Gastrocnemius medialis (tissue), 4 donors: ENCODE data around the gene CACNG1.

ENCODE experiments used
- CTCF ChIP-seq, 5 experiments: fragments of 450-650 bp in 3 of 5; fragments of 200-600 bp in 2 of 5; sonication (generic) in 2 of 5; IDR thresholded peaks in 4 of 5; conservative IDR thresholded peaks in 1 of 5; 1 replicate in 4 of 5; 2 replicates in 1 of 5; pipeline ENCODE4 v1.5.1; 2016 to 2019; ENCODE audit warnings: antibody characterized with exemption in 5 of 5, mild to moderate bottlenecking in 3 of 5, moderate library complexity in 3 of 5
- POLR2A ChIP-seq, 2 donors: fragments of 450-650 bp; IDR thresholded peaks; one replicate each; pipeline ENCODE4 v1.6.1; 2017; ENCODE audit warnings: antibody characterized with exemption in 2 of 2, mild to moderate bottlenecking in 2 of 2, moderate library complexity in 2 of 2

- TF ChIP-seq CTCF (IDR thresholded peaks at IDR 0.05 in 4 of 5, conservative IDR thresholded peaks at IDR 0.05 in 1 of 5) (no peak), POLR2A (IDR thresholded peaks at IDR 0.05) (no peak)
These were observed 40.2 kb upstream of the CACNG1 start for GRCh38 chr17:67004181-67004580.
